ENCODE data around the gene PDE4D. TPM values are rescaled to one million over a fixed set of nuclear protein-coding genes. Genes with fewer than 3 reads are reported as not detected.

The PDE4D gene
- total and polyA plus RNA-seq, 2 donors, result 21.2 to 30.3 TPM

GRCh38 chr5:59276325-59276675, 617.2 kb downstream of the PDE4D start:
- Histone ChIP-seq H3K4me3 (ENCODE audit: low read length in 2 of 2) (no peak overlapping the region), H3K4me1 (ENCODE audit: control insufficient read depth in 2 of 2, insufficient read depth in 2 of 2, low read length in 2 of 2) (peaks cover 0 to 3% of the 10 kb centered on the region in 2 donors), H3K27ac (ENCODE audit: low read depth in 1 of 2, low read length in 1 of 2) (peak overlapping the region in 1 of 2 donors; percentile 15), H3K9me3 (ENCODE audit: control insufficient read depth in 2 of 2, insufficient read depth in 1 of 2, low read length in 1 of 2) (no peaks in the 10 kb centered on the region), H3K36me3 (ENCODE audit: control insufficient read depth in 2 of 2, insufficient read depth in 2 of 2, low read length in 1 of 2) (no peaks in the 10 kb centered on the region), H3K27me3 (ENCODE audit: control insufficient read depth in 2 of 2, insufficient read depth in 1 of 2, low read length in 1 of 2) (no peaks in the 10 kb centered on the region)
- peak in 1 of 9 donors; percentile 37 for DNase-seq (ENCODE audit: low read depth in 6 of 9, low spot score in 9 of 9)
- 76% methylated on average over 2 of the region's 2 CpGs for WGBS

- Histone ChIP-seq H3K36me3 (ENCODE audit: control insufficient read depth in 2 of 2, insufficient read depth in 2 of 2, low read length in 1 of 2) (no peaks in the 10 kb centered on the region), H3K27ac (ENCODE audit: low read depth in 1 of 2, low read length in 1 of 2) (peak overlapping the region; percentile 33 to 50), H3K4me1 (ENCODE audit: control insufficient read depth in 2 of 2, insufficient read depth in 2 of 2, low read length in 2 of 2) (peaks cover 0 to 3% of the 10 kb centered on the region in 2 donors), H3K4me3 (ENCODE audit: low read length in 2 of 2) (peak overlapping the region; percentile 31 to 38), H3K27me3 (ENCODE audit: control insufficient read depth in 2 of 2, insufficient read depth in 1 of 2, low read length in 1 of 2) (no peaks in the 10 kb centered on the region), H3K9me3 (ENCODE audit: control insufficient read depth in 2 of 2, insufficient read depth in 1 of 2, low read length in 1 of 2) (no peaks in the 10 kb centered on the region)
- WGBS, result 8% methylated on average over 16 of the region's 16 CpGs
- peak in 2 of 9 donors; percentile 7 to 39 for DNase-seq (ENCODE audit: low read depth in 6 of 9, low spot score in 9 of 9)
Observed at GRCh38 chr5:59275510-59276324, 617.8 kb downstream of the PDE4D start.

- H3K4me1 ChIP-seq (ENCODE audit: control insufficient read depth in 2 of 2, insufficient read depth in 2 of 2, low read length in 2 of 2), result peaks cover 0 to 3% of the 10 kb centered on the region in 2 donors
- peak overlapping the region in 1 of 2 donors; percentile 31 for H3K4me3 ChIP-seq (ENCODE audit: low read length in 2 of 2)
- H3K9me3 ChIP-seq (ENCODE audit: control insufficient read depth in 2 of 2, insufficient read depth in 1 of 2, low read length in 1 of 2), result no peaks in the 10 kb centered on the region
- no peak for DNase-seq (ENCODE audit: low read depth in 6 of 9, low spot score in 9 of 9)
- H3K27ac ChIP-seq (ENCODE audit: low read depth in 1 of 2, low read length in 1 of 2), result no peak overlapping the region
- no peaks in the 10 kb centered on the region for H3K36me3 ChIP-seq (ENCODE audit: control insufficient read depth in 2 of 2, insufficient read depth in 2 of 2, low read length in 1 of 2)
- H3K27me3 ChIP-seq (ENCODE audit: control insufficient read depth in 2 of 2, insufficient read depth in 1 of 2, low read length in 1 of 2), result no peaks in the 10 kb centered on the region
- 41% methylated on average over 5 of the region's 5 CpGs for WGBS
Observed at GRCh38 chr5:59275170-59275509, 618.4 kb downstream of the PDE4D start.

DNA sequence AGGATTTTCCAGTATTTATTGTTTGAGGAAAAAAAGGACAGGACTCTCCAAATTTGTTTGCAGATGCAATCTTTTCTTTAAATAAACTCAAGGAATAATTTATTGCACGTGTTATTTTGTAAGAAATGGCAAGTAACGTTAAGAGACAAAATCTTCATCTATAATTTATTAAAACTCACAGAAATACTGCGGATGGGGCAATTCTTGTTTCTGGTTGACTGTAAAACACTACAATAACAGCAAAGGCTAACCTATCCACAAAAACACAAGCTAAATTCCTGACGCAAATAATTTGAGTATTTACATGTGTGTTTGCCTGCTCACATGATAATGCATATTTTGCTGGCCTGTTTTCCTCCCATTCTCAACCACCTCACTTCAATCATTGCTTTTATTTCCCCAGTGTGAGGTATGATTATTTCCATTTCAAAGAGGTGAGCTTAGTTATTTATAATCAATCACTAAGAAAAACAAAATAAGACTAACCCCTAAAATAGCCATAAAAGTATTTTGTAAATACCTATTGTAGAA, 619.4 kb downstream of the PDE4D start:
- Histone ChIP-seq H3K27ac (ENCODE audit: low read depth in 1 of 2, low read length in 1 of 2) (no peak overlapping the region), H3K27me3 (ENCODE audit: control insufficient read depth in 2 of 2, insufficient read depth in 1 of 2, low read length in 1 of 2) (no peaks in the 10 kb centered on the region), H3K4me1 (ENCODE audit: control insufficient read depth in 2 of 2, insufficient read depth in 2 of 2, low read length in 2 of 2) (peaks cover 0 to 3% of the 10 kb centered on the region in 2 donors), H3K9me3 (ENCODE audit: control insufficient read depth in 2 of 2, insufficient read depth in 1 of 2, low read length in 1 of 2) (no peaks in the 10 kb centered on the region), H3K36me3 (ENCODE audit: control insufficient read depth in 2 of 2, insufficient read depth in 2 of 2, low read length in 1 of 2) (no peaks in the 10 kb centered on the region), H3K4me3 (ENCODE audit: low read length in 2 of 2) (no peak overlapping the region)
- no peak for DNase-seq (ENCODE audit: low read depth in 6 of 9, low spot score in 9 of 9)
- WGBS, result 77% methylated on average over 4 of the region's 4 CpGs

- Histone ChIP-seq H3K4me1 (ENCODE audit: control insufficient read depth in 2 of 2, insufficient read depth in 2 of 2, low read length in 2 of 2) (peaks cover 0 to 3% of the 10 kb centered on the region in 2 donors), H3K27me3 (ENCODE audit: control insufficient read depth in 2 of 2, insufficient read depth in 1 of 2, low read length in 1 of 2) (no peaks in the 10 kb centered on the region), H3K9me3 (ENCODE audit: control insufficient read depth in 2 of 2, insufficient read depth in 1 of 2, low read length in 1 of 2) (no peaks in the 10 kb centered on the region), H3K27ac (ENCODE audit: low read depth in 1 of 2, low read length in 1 of 2) (no peak overlapping the region), H3K36me3 (ENCODE audit: control insufficient read depth in 2 of 2, insufficient read depth in 2 of 2, low read length in 1 of 2) (no peaks in the 10 kb centered on the region), H3K4me3 (ENCODE audit: low read length in 2 of 2) (no peak overlapping the region)
- WGBS, result 94% methylated on average over 3 of the region's 3 CpGs
- DNase-seq (ENCODE audit: low read depth in 6 of 9, low spot score in 9 of 9), result no peak
Observed at GRCh38 chr5:59272809-59273427, 620.6 kb downstream of the PDE4D start.

DNA sequence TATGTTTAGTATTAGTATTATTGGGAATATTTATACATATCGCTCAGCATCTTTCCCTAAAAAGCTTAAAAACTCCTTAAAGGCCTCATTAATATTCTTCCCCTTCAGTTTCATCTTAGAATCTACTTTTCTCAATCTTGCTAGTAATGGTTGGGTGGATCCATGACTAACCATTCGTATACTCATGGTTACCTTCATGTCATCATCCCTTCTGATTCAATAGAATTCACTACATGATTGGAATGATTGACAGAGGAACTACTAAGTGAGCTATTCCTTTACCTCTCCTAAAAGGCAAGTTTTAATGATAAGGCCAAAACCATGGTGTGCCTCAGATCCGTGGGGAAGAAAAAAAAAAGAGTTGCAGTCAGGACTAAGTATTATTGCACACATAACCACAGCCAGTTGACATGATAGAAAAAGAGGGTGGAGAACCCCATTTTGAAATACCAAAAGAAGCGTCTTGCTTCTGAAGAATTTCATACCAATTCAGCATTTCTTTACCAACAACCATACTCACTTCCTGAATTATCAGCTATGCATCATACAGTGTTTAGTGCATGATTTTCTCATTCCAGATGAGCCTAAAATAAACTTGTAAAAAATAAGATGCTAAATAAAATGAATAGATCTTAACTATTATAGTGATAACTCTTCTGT, 624.6 kb downstream of the PDE4D start:
- no peaks in the 10 kb centered on the region for H3K27me3 ChIP-seq (ENCODE audit: control insufficient read depth in 2 of 2, insufficient read depth in 1 of 2, low read length in 1 of 2)
- H3K4me3 ChIP-seq (ENCODE audit: low read length in 2 of 2), result no peak overlapping the region
- no peaks in the 10 kb centered on the region for H3K4me1 ChIP-seq (ENCODE audit: control insufficient read depth in 2 of 2, insufficient read depth in 2 of 2, low read length in 2 of 2)
- no peaks in the 10 kb centered on the region for H3K36me3 ChIP-seq (ENCODE audit: control insufficient read depth in 2 of 2, insufficient read depth in 2 of 2, low read length in 1 of 2)
- no peak overlapping the region for H3K27ac ChIP-seq (ENCODE audit: low read depth in 1 of 2, low read length in 1 of 2)
- 98% methylated on average over 4 of the region's 4 CpGs for WGBS
- DNase-seq (ENCODE audit: low read depth in 6 of 9, low spot score in 9 of 9), result no peak
- H3K9me3 ChIP-seq (ENCODE audit: control insufficient read depth in 2 of 2, insufficient read depth in 1 of 2, low read length in 1 of 2), result no peaks in the 10 kb centered on the region

GRCh38 chr5:59267033-59267432, 626.5 kb downstream of the PDE4D start:
- H3K4me1 ChIP-seq (ENCODE audit: control insufficient read depth in 2 of 2, insufficient read depth in 2 of 2, low read length in 2 of 2), result no peaks in the 10 kb centered on the region
- 55% methylated on average over 1 of the region's 1 CpG for WGBS
- no peaks in the 10 kb centered on the region for H3K36me3 ChIP-seq (ENCODE audit: control insufficient read depth in 2 of 2, insufficient read depth in 2 of 2, low read length in 1 of 2)
- DNase-seq (ENCODE audit: low read depth in 6 of 9, low spot score in 9 of 9), result no peak
- H3K4me3 ChIP-seq (ENCODE audit: low read length in 2 of 2), result no peak overlapping the region
- no peak overlapping the region for H3K27ac ChIP-seq (ENCODE audit: low read depth in 1 of 2, low read length in 1 of 2)
- no peaks in the 10 kb centered on the region for H3K27me3 ChIP-seq (ENCODE audit: control insufficient read depth in 2 of 2, insufficient read depth in 1 of 2, low read length in 1 of 2)
- no peaks in the 10 kb centered on the region for H3K9me3 ChIP-seq (ENCODE audit: control insufficient read depth in 2 of 2, insufficient read depth in 1 of 2, low read length in 1 of 2)

DNA sequence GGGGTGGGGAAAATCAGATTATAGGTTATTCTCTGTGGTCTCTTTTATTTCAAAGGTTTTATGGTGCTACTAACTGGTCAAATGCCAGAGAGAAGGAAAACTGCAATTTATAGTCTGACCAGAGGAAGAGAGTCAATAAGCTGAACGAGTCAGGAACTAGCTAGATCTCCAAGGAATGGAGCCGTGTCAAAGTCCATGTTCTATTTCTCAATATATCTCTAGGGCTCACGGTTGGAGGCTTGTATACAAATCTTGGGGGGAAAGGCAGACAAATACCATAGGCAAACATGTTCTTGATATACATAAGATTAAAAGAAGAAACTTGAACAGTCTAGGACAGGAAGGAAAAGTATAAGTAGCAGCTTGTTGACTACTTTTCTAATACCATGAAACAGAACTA, 627.1 kb downstream of the PDE4D start:
- no peaks in the 10 kb centered on the region for H3K4me1 ChIP-seq (ENCODE audit: control insufficient read depth in 2 of 2, insufficient read depth in 2 of 2, low read length in 2 of 2)
- WGBS, result 94% methylated on average over 3 of the region's 3 CpGs
- H3K4me3 ChIP-seq (ENCODE audit: low read length in 2 of 2), result no peak overlapping the region
- no peak overlapping the region for H3K27ac ChIP-seq (ENCODE audit: low read depth in 1 of 2, low read length in 1 of 2)
- H3K9me3 ChIP-seq (ENCODE audit: control insufficient read depth in 2 of 2, insufficient read depth in 1 of 2, low read length in 1 of 2), result no peaks in the 10 kb centered on the region
- no peaks in the 10 kb centered on the region for H3K27me3 ChIP-seq (ENCODE audit: control insufficient read depth in 2 of 2, insufficient read depth in 1 of 2, low read length in 1 of 2)
- H3K36me3 ChIP-seq (ENCODE audit: control insufficient read depth in 2 of 2, insufficient read depth in 2 of 2, low read length in 1 of 2), result no peaks in the 10 kb centered on the region
- no peak for DNase-seq (ENCODE audit: low read depth in 6 of 9, low spot score in 9 of 9)

GRCh38 chr5:59264639-59265245, 628.8 kb downstream of the PDE4D start:
- H3K36me3 ChIP-seq (ENCODE audit: control insufficient read depth in 2 of 2, insufficient read depth in 2 of 2, low read length in 1 of 2), result no peaks in the 10 kb centered on the region
- WGBS, result 96% methylated on average over 4 of the region's 4 CpGs
- no peak overlapping the region for H3K4me3 ChIP-seq (ENCODE audit: low read length in 2 of 2)
- no peak overlapping the region for H3K27ac ChIP-seq (ENCODE audit: low read depth in 1 of 2, low read length in 1 of 2)
- H3K4me1 ChIP-seq (ENCODE audit: control insufficient read depth in 2 of 2, insufficient read depth in 2 of 2, low read length in 2 of 2), result no peaks in the 10 kb centered on the region
- no peak for DNase-seq (ENCODE audit: low read depth in 6 of 9, low spot score in 9 of 9)
- no peaks in the 10 kb centered on the region for H3K9me3 ChIP-seq (ENCODE audit: control insufficient read depth in 2 of 2, insufficient read depth in 1 of 2, low read length in 1 of 2)
- no peaks in the 10 kb centered on the region for H3K27me3 ChIP-seq (ENCODE audit: control insufficient read depth in 2 of 2, insufficient read depth in 1 of 2, low read length in 1 of 2)
